ENCODE results near the gene DRC1.

DRC1 gene

GRCh38 chr2:26479789-26480565 lies 78.3 kb downstream of the DRC1 start:
- DNase-seq: no peak

GRCh38 chr2:26480566-26481423 lies 79.1 kb downstream of the DRC1 start:
- DNase-seq: no peak

- no peak for DNase-seq
Measured at GRCh38 chr2:26481706-26482105, 80.0 kb downstream of the DRC1 start.

DNA sequence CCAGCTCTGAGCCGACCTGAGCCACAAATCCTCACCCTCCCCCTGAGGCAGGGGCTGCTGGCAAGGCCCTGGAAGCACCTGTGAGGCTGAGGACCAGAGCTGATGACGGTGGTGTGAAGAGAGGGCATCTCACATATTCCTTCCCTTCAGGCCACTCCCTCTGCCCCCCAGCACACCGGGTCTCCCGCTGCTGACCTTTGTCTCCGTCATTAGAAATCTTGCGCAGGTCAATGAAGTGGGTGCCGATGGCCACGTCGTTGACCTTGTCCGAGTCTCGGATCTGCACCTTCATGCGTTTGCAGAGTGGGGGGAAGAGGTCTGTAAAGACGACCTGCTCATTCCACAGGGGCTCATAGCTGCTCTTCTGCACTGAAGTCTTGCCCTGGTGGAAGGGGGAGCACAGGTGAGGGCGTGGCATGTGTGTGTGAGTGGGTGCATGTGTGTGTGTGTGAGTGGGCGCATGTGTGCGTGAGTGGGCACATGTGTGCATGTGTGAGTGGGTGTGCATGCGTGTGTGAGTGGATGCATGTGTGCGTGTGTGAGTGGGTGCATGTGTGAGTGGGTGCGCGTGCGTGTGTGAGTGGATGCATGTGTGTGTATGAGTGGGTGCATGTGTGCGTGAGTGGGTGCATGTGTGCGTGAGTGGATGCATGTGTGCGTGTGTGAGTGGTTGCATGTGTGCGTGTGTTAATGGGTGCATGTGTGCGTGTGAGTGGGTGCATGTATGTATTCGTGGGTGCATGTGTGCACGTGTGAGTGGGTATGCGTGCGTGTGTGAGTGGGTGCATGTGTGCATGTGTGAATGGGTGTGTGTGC lies 80.7 kb downstream of the DRC1 start:
- no peak for DNase-seq

GRCh38 chr2:26483027-26483326 lies 81.3 kb downstream of the DRC1 start:
- no peak for DNase-seq

GRCh38 chr2:26483516-26483915 lies 81.8 kb downstream of the DRC1 start:
- DNase-seq: no peak

DNA sequence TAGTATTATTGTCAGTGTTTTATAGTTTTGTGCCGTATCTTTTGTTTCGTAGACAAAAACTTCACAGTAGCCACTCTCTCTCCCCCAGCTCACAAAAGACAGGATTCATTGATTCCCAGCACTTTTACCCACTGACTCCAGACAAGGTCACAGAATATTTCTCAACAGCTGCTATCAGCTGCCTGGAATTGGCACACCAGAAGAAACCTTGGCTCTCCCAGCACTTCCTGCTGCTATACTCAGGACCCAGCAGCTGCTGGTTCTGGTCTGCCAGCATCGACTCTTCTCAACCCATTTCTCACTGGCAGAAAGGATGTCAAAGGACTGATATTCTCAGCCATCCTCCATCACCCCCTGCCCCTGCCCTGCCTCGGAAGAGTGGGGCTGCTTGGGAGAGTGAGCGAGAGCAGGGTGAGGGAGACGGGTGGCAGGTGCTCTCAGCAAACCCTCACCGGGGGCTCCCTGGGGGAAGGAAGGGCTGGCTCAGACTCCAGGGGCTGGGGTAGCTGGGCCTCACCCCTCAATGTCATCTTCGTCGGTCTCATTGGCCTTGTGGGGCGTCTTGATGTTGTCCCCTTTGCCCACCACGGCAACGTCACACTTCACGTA lies 82.3 kb downstream of the DRC1 start:
- DNase-seq: no peak

GRCh38 chr2:26484579-26484978 lies 82.9 kb downstream of the DRC1 start:
- DNase-seq: no peak

GRCh38 chr2:26485099-26485498 lies 83.4 kb downstream of the DRC1 start:
- no peak for DNase-seq

- DNase-seq: no peak
Measured at GRCh38 chr2:26485725-26486418, 84.2 kb downstream of the DRC1 start.

GRCh38 chr2:26486789-26487188 lies 85.1 kb downstream of the DRC1 start:
- no peak for DNase-seq

GRCh38 chr2:26487192-26487591 lies 85.5 kb downstream of the DRC1 start:
- DNase-seq: no peak

GRCh38 chr2:26488463-26489212 lies 86.9 kb downstream of the DRC1 start:
- no peak for DNase-seq

GRCh38 chr2:26489213-26489850 lies 87.6 kb downstream of the DRC1 start:
- DNase-seq: no peak

GRCh38 chr2:26491563-26492167 lies 89.9 kb downstream of the DRC1 start:
- no peak for DNase-seq

GRCh38 chr2:26492749-26493515 lies 91.2 kb downstream of the DRC1 start:
- no peak for DNase-seq

DNA sequence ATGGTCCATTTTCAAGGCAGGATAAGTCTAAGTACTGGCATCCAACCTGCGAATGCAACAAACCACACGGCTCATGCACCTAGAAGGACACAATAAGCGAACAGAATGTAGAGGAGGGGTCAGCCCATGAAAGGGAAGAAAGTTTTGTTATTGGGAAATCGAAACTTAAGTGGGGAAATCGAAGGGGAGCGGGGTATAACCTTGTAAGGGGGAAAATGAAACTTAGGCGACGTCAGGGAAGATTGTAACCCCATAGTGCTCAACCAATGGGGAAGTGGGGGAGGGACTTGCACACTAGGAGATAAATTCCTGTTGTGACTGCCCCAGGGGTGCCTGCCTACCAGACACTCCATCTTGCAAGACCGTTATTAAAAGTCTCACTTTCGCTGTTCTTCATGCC lies 91.8 kb downstream of the DRC1 start:
- no peak for DNase-seq

DNA sequence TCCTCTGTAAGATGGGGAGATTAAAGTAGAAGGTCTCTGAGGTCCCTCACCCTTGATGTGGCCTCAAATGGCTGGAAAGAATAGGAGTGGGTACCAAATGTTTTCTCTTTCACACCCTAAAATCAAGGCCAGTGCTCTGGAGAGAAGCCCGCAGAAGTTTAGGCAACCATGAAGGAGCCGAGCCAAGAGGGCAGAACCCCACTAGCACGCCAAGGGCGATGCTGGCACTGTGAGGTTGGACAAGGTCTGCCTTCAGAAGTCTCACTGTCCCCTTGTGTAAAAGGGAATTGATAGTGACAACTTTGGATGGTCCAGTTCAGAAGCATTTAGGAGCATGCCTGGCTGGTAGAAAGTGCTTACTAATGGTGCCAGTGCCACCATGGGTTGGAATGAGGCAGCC lies 92.5 kb downstream of the DRC1 start:
- DNase-seq: no peak

DNA sequence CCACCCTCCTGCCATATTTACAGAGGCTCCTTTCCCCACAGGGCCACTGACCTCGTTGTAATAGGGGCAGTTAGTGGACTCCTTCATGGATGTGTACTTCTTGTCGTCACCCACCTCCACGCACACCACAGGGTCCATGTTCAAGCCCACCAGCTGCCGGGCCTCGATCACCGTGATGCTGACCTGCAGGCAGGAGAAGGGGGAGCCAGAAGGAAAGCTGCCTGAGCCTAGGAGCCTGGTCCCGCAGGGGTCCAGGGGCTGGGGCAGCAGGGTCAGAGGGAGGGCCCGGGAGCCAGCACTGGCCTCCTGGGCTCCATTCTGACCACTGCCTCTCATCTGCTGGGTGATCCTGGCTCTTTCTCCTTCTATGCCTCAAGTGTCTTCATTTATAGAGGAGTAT lies 93.2 kb downstream of the DRC1 start:
- DNase-seq: no peak

GRCh38 chr2:26495705-26496297 lies 94.1 kb downstream of the DRC1 start:
- DNase-seq: peak; percentile 8

Measured in NCI-H2107 (cell line).